D341Med (cell line): ENCODE results near the gene KLF1.
"Not testable (repeated sequence)": the region's sequence is repeated elsewhere in the genome, so short reads cannot be mapped to it uniquely, and the experiment has no call there.

Source experiments
- DNase-seq: peaks from one replicate; pipeline ENCODE4 v3.0.0; 2012; ENCODE audit warnings: low spot score

The KLF1 gene

DNA sequence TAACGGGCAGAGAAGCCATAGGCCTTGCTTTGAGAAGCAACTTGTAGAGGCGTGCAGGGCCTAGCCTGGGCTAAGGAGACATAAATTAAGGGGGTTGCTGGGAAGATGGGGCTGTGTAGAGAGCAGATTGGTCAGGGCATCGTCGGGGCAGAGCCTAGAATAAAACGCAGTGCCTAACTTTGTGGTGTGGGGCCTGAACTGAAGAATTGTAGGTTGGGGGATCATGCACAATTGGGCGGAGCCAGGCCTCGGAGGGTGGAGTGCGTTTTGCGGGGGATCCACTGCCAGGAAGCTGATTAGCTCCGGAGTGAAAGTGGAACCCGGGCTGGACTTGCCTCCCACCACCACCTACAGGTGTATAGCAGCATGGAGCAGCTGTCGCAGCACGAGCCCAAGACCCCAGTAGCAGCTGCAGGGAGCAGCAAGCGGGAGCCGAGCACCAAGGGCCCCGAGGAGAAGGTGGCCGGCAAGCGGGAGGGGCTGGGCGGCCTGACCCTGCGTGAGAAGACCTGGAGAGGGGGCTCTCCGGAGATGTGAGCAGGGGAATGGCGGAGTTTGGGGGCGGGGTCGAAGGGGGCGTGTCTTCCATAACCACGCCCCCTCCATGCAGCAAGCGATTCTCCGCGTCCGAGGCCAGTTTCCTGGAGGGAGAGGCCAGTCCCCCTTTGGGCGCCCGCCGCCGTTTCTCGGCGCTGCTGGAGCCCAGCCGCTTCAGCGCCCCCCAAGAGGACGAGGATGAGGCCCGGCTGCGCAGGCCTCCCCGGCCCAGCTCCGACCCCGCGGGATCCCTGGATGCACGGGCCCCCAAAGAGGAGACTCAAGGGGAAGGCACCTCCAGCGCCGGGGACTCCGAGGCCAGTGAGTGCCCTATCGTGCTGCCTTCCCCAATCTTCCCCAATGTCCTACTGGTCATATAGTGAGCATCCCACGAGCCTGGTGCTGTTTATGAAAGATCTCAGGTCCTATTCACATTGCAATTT is 19.6 kb downstream of the KLF1 start:
- DNase-seq: no peak

DNA sequence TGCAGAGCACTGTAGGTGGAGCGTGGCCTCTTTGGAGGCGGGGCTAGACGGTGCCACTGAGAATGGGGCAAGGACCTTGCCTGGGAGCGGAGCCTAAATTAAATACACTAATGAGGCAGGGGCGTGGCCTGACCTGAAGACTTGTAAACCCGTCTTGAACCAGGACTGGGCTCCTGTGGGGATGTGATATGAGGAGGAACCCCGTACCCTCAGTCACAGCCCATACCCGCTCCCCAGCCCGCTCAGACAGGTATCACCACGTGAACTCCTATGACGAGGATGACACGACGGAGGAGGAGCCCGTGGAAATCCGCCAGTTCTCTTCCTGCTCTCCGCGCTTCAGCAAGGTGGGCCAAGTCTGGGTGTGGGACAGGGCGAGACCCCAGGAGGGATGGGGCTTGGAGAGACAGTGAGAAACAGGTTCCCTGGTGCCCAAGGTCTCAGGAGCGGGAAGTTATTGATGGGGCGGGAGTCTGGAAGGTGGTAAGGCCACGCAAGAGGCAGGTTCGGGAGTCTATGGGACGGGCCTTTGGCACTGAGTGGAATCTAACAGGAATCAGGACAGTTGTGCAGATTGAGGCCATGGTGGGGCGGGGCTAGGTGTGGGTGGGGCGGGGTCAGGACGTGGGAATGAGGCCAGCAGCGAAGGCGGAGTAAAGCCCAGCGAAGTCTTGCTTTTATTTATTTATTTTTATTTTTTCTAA is 20.4 kb downstream of the KLF1 start:
- DNase-seq: no peak

DNA sequence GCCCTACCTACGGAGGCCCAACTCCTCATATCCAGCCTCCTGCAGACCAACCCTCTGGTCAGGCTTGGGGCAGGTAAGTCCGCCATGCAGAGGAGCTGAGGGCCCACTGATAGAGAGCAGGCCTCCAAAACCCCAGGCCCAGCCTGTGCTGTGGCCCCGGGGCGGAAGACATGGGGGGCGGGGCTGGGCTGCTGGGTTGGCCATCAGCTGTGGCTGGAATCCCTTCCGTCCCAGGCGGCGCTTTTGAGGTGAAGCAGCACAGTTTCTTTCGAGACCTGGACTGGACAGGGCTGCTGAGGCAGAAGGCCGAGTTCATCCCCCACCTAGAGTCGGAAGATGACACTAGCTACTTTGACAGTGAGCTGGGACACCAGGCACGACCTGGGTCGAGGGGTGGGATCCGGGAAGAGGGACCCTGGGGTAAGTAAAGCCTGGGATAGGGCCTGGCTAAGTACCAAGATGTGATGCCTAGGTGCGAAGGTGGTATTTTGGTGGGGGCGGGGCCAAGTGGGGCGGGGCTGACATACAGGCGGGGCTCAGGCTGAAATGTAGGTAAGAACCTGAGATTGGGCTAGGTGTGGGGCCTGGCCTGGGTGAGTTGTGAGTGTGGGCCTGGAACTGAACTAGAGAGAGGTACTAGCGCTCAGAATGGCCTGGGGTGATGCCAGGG is 21.1 kb downstream of the KLF1 start:
- DNase-seq: no peak

DNA sequence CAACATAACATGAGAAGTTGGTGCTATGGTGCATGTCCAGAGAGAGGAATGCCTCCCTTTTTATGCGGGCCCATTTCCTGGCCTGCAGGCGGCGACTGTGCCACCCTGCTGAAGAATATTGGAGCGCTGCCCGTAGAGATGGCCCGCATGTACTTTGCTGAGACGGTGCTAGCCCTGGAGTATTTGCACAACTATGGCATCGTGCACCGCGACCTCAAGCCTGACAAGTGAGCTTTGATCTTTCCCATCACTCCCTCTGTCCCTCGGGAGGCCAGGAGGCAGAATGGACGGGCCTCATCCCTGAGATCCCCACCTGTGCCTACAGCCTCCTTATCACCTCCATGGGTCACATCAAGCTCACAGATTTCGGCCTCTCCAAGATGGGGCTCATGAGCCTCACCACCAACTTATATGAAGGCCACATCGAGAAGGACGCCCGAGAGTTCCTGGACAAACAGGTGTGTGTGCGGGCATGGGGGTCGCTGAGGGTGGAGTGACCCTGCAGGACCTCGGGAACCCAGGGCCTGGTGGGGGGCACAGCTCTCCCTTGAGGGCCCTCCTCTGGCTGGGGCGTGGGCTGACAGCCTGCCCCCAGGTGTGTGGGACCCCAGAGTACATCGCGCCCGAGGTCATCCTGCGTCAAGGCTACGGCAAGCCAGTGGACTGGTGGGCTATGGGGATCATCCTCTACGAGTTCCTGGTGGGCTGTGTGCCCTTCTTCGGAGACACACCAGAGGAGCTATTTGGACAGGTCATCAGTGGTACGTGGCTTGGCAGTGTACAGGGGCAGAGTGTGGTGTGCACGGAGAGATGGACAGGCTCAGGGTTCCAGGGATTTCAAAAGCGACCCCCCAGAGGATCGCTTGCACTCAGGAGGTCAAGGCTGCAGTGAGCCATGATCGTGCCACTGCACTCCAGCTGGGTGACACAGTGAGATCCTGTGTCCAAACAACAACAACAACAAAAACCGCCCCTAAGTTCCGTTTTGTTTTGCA is 22.0 kb downstream of the KLF1 start:
- DNase-seq: no peak

DNA sequence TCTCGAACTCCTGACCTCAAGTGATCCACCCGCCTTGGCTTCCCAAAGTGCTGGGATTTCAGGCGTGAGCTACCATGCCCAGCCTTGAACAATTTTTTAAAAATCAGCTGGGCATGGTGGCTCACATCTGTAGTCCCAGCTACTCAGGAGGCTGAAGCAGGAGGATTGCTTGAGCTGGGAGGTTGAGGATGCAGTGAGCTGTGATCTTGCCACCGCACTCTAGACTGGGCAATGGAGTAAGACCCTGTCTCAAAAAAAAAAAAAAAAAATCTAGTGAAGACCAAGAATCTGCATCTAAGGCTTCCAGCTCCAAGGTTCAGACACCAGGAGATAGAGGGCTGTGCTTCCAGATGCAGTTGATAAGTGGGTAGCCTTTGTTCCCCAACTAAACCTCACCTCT is 22.9 kb downstream of the KLF1 start:
- no peak for DNase-seq

DNA sequence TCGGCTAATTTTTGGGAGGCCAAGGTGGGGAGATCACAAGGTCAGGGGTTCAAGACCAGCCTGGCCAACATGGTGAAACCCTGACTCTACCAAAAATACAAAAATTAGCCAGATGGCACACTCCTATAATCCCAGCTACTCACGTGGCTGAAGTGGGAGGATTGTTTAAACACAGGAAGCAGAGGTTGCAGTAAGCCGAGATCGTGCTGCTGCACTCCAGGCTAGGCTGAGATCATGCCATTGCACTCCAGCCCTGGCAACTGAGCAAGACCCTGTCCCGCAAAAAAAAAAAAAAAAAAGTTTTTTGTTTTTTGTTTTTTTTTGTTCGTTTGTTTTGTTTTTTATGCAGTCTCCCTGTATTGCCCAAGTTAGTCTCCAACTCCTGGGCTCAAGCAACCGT is 27.5 kb downstream of the KLF1 start:
- DNase-seq: no peak

DNA sequence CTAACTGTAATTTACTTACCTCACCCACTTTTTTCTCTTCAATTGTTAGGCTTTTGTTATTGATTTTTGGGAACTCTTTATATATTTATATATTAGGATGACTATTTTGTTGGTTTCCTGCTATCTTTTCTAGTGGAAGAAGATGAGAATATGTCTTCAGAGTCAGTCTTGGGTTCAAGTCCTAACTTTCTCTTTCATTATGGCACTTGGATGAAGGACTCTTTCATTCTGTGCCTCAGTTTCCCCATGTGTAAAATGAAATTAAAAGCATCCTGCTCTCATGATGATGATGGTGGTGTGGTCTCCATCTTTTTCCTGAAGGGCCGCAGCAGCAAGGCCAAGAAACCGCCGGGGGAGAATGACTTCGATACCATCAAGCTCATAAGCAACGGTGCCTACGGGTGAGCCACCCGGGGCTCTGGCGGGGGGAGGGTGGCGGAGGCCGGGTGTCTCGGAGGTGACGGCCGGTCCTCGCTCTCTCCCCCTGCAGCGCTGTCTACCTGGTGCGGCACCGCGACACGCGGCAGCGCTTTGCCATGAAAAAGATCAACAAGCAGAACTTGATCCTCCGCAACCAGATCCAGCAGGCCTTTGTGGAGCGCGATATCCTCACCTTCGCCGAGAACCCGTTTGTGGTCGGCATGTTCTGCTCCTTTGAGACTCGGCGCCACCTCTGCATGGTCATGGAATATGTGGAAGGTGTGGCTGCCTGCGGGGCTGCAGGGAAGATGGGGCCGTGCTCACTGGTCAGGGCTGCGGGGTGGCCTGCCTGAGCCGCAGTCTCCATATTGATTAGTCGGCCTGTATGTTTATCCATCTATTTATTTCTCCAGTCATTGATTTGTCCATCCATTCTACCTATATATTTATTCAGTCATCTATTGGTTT is 28.7 kb downstream of the KLF1 start:
- DNase-seq: no peak

DNA sequence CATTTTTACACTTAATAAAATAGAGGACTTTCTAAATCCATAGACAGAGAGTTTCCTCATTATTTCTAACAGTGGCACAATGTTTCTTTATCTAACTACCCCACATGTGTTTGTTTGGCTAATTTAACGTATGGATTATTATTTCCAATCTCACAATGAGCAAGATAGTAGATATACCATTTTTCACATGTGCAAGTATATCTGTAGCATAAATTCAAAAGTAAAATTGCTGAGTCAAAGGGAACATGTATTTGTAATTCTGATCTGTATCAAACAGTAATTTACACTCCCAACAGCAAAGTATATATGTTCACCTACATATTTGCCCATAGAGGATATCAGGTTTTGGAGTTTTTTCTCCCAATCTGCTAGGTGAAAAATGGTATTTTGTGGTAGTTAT is 30.3 kb downstream of the KLF1 start:
- DNase-seq: no peak

DNA sequence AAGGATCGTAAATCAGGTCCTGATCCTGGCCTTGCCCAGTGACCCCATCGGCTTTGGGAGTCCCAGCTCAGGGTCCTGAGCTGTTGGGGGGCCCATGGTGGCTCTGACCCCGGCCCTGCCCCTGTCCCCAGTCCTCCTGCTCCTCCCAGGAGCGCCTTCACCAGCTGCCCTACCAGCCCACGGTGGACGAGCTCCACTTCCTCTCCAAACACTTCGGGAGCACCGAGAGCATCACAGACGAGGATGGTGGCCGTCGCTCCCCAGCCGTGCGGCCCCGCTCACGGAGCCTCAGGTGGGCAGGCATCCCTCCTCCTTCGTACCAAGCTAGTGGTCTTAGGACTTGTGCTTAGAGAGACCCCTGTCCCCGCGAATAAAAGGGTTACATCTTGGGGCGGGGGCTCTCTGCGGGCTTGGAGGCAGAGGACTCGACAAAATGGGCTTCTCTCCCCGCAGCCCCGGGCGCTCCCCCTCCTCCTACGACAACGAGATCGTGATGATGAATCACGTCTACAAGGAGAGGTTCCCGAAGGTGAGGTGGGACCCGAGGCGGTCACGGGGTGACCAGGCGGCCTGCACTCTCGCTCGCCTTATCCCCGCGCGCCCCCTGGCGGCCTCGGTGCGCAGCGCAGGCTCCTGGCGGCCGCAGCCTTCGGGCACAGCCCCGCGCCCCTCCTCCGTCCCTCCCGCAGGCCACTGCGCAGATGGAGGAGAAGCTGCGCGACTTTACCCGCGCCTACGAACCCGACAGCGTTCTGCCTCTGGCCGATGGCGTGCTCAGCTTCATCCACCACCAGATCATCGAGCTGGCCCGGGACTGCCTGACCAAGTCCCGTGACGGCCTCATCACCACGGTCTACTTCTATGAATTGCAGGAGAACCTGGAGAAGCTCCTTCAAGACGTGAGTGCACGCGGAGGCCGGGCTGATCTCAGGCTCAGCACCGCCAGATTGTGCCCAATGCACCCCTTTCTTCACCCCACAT is 39.6 kb downstream of the KLF1 start:
- DNase-seq: peak; percentile 95

DNA sequence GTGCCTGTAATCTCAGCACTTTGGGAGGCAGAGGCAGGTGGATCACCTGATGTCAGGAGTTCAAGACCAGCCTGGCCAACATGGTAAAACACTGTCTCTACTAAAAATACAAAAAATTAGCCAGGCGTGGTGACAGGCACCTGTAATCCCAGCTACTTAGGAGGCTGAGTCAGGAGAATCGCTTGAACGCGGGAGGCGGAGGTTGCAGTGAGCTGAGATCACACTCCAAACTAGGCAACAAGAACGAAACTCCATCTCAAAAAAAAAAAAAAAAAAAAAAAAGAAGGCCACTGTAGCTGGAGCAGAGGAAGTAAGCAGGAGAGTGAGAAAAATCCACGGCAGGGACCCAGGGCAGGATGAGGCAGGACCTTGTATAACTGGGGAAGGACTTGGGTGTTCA is 40.4 kb downstream of the KLF1 start:
- DNase-seq: not testable (repeated sequence)

DNA sequence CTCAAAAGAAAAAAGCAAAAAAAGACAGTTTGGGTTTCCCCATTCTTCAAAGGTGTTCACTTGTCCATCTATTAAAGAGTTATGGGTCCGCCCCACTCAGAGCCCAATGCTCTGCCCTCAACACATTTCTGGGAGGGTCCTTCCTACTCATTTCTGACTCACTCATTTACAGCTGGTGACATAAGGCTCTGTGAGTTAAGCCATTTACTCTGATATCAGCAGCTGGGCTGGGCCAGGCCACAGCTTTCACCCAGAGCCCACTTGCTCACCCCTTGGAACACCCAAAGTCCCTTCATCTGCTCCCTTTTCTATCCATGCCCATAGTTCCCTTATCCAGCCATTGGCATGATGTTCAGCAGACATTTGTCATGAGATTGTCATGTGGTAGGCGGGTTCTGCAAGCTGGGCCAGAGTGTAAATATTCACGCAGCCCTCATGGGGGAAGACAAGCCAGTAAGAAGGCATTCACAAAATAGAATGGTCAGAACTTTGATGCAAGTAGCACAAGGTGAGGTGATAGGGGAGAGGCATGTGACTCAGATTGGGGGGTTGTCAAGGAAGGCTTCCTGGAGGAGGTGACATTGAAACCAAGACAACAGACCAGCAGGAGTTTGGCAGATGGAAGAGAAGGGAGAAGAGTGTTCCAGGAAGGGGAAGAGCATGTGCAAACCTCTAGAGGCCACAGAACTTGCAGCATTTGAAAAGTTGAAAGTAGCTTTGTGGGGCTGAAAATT is 42.8 kb downstream of the KLF1 start:
- DNase-seq: no peak

DNA sequence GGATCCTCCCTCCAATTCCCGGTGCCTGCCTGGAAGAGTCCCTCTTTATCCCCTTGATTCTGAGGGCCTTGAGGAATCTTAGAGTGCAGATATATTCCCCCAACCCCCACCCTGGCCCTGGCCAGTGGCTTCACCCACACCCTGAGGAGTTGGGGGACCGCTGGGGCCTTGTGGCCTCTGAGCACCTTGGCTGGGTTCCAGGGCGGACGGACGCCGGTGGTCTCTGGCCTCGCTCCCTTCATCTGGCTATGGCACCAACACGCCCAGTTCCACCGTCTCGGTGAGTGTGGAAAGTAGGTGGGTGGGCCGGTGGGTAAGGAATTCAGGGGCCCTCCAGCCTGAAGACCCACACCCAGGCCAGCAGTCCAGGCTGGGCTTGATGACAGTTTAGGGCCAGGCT is 43.7 kb downstream of the KLF1 start:
- no peak for DNase-seq

DNA sequence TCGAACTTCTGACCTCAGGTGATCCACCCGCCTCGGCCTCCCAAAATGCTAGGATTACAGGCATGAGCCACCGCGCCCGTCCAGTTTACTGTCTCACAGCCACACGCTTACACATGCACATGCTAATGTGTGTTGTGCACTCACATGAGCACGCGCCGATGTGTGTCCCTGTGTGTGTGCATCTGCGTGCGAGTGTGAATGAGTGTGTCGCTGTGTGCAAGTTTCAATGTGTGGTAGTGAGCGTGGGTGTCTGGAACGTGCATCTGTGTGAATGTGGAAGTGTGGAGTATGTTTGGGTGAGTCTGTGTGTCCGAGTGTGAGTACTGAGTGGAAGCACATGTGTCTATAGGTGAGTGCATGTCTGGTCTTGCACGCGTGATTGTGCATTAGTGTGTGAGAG is 44.5 kb downstream of the KLF1 start:
- DNase-seq: no peak

DNA sequence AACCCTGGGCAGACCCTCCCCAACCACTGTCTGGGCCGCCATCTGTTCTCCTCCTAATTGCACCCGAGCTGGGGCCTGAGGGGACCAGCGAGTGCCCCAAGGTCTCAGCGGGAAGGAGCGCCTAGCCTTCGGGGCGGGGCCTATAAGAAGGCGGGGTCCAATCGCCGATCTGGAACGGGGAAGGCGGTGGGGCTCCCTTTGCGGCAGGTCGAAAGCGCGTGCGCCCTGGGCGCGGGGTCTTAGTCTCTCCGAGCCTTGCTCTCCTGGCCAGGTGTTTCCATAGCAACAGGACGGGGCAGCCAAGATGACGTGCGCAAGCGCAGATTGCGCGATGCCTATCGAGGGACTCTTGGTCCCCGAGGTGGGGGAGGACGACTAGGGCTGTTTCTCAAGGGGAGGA is 45.9 kb downstream of the KLF1 start:
- peak; percentile 90 for DNase-seq

DNA sequence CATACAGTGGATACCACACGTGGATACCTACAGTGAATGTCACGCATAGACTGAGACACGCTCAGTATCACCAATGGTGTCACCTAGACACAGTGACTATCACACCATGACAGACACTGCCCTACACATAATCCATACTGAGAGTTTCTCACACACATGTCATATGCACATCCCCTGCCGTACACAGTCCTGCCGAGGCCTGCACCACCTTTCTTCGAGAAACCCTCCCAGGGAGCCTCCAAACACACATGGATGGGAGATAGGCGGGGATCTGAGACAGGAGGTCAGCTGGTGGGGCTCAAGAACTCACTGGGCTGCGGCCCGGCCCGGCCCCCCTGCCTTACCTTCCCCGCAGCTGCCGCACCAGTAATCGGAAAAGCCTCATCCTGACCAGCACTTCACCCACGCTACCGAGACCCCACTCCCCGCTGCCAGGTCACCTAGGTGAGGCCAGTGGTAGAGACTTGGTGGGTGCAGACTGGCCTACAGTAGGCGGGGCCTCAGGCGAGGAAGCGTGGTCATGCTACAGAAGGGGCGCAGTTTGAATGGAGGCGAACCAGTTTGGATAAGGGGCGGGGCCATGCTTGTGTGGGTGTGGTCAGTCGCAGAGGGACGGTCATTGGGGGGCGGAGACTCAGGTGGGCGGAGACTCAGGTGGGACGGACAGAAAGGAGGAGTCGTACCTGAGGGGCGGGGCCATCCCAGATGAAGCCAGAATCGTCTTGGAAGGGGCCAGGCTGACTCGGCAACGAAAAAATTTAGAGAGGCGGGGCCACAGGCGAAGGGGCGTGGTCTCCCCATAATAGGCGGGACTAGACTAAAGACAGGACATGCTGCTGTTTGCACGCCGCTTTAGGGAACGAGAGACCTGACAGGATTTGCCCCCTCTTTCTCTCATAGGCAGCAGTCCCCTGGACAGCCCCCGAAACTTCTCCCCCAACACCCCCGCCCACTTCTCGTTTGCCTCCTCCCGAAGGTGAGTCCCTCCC is 46.6 kb downstream of the KLF1 start:
- peak; percentile 87 for DNase-seq

DNA sequence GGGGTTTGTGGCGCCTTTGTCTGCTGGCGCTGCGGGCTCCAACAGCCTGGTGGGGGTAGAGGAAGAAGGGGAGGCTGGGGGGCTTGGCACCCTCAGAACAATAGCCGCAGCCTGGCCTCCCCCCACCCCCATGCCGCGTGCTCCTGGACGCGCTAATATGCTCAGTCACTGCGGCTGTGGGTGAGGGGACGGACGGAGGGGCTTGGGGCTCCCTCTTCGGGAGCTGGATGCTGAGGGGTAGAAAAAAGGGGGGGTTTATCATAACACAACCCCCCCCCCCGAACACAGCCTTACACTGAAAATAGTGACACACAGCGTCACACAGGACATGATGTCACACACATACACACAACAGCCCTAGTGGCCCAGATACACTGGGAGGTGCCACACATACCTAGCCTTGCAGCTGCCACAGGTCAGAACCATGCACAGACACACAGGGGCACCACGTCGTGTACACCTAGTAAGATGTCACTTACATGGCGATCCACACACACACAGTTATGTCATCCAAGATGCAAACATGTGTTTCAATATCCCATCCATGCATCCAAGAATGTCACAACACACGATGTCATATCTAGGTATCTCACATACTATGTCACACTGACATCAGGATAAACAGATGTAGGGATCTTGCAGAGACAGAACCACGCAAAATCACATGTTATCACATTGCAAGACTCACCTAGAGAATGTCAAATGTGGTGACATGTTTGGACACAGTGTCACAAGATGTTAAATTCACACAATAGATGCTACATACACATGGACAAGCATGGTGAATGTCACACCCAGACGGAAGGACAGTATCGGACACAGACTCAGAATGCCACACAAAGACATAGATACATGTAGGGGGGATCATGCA is 47.9 kb downstream of the KLF1 start:
- no peak for DNase-seq
